ENCODE results near the gene C1QL1.

C1QL1 gene

DNA sequence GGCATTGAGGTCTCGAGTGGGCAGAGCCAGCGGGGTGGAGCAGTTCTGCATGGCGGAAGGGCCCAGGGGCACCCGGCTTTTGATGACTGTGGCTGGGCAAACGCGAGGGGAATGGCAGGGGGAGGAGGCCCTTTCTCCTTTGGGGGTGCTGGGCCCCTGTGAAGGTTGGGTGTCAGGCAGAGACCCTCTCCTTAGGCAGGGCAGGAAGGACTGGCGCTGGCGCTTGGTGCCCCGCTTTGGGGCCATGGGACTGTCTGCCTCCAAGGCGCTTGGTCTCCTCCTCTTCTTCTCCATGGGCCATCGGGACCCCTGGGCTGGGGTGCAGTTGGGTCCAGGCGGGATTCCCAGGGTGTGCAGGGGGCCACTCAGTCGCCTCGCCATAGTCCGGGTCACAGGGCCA lies 40.0 kb downstream of the C1QL1 start:
- no peak for DNase-seq

DNA sequence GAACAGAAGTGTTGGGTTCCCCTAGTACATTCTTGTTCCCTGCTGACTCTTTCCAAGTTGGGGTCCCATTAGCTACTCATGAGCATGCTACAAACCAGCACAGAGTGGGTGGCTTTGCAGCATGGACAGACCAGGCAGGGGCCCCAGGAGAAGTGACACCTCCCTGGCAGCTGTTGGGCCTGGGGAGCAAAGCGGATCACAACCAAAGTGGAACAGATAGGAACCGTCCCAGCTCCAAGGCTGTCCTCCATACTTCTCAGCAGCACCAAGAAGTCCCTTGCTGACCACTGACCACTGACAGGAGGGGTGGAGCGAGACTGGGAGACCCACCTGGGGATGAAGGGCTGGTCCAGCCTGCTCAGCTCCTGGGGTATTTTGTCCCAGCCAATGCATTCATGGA lies 40.4 kb downstream of the C1QL1 start:
- no peak for DNase-seq

DNA sequence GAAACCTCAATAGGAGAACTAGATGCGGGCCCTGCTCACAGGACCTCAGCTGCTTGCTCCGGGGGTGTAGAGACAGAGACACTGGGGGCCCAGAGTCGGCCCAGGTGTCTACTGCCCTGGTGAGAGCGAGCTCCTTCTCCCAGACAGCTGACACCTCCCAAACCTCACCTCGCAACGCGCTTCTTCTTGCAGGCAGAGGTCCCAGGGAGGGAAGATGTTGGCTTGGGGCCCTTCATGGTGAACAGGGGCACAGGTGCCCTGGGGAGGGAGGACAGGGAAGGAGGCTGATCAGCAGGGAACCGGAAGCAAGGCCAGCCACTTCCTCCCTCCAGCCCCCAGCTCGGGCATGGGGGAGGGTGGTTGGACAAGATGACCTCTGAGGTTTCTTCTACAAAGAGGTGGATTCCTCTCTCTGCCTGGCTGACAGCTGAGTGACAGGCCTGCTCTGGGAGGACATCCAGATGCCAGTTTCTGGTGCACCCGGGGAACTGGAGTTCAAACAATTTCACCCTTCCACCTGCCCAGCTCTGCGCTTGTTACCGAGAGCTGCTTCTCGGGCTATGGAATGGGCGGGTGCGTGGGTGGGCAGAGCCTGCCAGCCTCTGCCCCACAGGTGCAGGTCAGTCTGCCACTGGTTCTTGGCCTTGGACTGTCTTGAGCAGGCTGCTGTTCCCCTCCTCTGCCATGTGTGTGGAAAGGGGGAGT lies 41.1 kb downstream of the C1QL1 start:
- no peak for DNase-seq

DNA sequence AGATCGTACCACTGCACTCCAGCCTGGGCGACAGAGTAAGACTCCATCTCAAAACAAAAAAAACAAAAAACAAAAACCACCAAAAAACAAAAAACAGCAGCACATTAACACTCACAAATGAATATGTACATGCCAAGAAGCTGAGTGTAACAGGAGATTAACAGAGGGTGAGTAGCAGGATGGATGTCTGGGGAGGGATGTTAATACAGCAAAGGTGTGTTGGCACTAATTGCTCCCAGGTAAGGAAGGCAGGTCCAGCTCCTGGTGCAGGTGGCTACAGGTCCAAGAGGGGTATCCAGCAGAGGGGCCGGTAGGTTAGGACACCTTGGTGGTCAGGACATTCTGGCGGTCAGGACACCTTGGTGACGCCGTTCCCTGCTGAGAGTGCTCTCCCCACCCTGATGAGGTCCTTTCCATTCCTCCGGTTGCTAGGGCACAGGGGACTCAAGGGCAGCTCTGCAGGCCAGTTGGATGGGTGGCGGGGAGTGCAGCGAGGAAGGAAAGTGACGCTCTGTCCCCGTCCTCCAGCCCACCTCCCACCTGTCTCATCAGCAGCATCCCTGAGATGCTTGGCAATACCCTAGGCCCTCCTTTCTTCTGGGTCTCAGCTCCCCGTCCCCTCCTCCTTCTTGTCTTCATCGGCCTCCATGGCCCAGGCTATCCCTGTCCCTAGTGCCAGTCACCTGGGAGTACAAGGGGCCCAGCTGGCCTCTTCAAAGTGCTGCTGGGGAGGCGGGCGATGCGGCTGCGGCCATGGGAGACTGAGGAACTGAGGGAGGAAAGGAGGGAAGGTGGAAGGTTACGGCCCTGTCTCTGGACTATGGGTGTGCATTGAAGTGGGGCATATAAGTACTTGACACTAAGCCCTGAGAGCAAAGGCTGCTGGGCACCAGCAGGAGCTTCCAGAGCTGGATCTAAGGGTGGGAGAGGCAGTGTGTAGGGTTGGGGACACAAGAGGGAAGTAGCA lies 42.1 kb downstream of the C1QL1 start:
- DNase-seq = no peak

DNA sequence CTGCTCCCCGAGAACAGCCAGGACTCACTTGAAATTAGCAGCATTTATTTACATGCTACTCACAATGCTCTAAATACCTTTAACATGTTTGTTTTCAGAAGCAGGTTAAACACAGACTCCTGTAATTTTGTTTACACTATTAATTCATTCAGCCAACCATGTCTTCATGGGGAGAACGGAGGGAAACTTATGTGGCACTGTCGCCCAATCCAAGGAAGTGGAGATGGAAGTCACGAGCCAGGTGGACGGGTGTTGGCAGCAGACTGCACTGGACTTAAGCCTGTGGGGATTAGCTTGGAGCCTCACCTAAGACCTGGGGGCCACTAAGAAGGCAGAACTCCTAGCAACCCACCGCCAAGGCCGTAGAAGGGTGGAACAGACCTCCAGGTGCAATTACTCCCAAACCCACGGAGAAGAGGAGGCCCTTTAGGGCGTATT lies 44.0 kb downstream of the C1QL1 start:
- peak; percentile 30 for DNase-seq

DNA sequence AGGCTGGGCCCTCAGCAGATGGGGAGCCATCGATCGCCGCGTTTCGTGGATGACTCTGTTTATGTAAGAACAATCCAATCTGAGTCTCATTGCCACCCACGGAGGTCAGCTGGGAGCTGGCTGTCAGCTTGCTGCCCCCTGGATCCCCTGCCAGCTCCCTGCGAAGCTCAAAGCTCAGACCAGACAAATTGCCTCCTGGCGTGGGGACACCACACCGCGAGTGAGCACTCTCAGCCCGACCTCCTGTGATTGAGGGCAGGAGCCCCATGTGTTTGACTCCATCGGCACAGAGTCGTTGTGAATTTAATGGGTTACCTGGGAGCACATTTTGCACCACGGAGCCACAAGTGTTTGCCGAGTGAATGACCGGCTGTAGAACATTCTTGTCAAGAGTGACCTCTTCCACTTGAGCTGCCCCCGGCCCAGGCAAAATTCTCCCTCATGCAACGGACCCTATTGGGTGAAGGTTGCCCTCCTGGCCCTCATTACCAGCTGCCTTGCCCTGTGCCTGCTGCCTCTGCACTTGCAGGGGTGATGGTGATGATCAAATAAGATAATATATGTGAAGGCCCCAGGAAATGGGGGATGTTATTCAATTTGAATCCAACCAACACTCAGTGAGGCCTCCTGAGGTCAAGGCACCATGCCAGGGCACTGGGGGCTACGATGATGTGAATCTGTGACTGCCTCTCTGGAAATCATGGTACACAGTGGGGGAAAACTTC lies 45.2 kb downstream of the C1QL1 start:
- DNase-seq = no peak

DNA sequence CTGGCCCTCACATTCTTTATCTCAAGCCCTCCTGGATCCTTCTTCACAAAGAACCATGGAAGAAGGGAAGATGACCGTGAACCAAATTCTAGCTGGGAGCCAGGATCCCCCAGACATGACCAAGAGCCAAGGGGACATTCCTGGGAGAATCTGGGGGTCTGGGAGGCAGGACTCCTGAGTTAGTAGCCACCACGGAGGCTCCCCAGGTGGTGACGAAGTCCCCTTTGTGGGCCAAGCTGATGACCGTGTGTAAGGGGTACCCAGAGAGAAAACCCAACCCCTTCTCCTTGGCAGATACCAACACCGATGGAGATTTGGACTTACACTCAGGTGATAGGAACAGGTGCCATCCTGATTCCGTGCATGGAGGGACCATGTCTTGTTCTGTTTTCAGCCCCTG lies 46.0 kb downstream of the C1QL1 start:
- DNase-seq = no peak

DNA sequence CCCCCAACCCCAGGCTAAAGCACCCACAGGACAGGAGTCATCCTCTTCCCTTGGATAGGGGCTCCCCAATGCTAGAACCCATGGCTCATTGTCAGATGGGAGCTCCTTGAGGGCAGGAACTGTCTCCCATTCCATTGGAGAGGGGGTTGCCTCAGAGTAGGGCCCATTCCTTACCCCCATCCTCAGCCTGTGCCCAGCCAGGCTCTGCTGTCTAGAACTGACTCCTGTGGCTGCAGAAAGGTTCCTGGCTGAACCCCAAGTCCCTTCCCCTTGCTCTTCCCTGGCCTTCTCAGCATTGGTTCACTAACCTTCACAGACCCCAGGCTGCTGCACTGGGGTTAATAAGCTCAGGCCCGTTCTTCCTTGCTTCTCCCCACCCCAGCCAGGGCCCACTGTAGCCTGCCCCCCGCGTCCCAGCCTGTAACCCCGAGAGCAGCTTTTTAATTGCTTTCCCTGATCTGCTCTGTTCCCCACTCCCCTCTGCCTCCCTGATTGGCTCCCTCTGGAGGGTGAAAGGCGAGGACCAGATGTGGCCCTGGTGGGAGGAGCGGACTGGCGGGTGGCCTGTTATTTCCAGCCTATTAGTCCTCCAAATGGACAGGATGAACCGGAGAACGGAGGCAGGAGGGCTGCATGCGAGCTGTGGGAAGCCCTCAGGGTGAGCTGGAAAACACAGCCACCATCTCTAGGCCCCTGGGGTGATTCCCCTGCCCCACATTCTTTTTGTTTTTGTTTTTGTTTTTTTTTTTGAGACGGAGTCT lies 46.8 kb downstream of the C1QL1 start:
- no peak for DNase-seq

DNA sequence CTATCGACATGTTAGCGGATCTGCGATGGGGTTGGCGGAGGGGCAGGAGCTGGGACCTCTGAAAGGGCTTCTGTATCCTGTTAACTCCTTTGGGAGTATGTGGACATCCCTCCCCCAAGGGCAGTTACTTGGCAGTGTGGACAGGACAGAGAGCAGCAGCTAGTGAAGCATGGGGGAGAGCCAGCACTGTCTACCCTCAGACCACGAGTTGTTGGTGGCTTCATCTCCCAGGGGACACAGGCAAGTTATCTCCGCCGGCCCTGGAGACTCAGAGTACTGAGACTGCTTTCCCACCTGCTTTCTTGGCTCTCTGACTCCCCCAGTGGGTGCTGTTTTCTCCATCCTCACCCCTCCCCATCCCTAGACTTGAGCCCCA lies 47.5 kb downstream of the C1QL1 start:
- DNase-seq = no peak

DNA sequence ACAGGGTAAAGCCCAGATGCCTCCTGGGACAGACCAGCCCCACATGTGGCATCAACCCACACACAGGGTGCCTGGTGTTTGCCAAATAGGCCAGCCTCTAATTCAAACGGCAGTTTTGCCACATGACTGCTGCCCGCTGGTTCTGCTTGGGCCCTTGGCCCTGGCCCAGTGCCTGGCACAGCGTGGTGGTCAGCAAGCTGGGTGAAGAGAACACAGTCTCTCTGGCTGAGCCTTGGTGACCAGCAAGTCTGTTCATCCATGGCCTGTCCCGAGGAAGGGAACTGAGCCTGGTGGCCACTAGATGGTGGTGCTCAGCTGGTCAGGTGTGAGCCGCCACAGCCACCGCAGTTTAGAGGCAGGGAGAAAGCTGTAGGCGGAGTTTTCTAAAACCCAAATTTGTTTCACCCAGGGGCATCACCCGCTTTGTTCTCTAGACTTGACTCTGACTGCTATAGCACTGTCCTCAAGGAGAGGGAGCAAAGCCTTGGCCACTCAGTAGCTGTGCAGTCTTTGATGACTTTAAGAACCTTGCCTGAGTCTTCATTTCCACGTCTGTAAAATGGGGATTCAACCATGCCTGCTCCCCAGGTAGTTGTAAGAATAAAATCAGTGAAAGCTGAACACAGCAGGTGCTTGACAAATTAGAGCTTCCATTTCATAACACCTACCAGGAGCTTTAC lies 48.1 kb downstream of the C1QL1 start:
- peak; percentile 46 for DNase-seq

DNA sequence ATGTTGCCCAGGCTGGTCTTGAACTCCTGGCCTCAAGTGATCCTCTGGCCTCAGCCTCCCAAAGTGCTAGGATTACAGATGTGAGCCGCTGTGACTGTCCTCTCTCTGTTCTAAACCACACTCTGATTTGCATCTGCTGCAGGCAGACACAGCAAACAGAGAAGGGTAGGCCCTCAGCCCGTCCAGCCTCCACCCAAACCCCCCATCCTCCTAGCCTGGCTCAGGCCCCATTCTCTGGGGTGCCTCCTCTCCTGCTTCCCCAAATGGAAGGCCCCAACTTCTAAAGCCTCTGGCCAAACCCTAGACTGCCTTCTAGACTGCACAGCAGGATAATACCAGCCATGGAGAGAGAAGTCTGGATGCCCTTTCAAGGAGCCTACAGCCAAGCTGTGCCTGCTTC lies 48.7 kb downstream of the C1QL1 start:
- DNase-seq = no peak

DNA sequence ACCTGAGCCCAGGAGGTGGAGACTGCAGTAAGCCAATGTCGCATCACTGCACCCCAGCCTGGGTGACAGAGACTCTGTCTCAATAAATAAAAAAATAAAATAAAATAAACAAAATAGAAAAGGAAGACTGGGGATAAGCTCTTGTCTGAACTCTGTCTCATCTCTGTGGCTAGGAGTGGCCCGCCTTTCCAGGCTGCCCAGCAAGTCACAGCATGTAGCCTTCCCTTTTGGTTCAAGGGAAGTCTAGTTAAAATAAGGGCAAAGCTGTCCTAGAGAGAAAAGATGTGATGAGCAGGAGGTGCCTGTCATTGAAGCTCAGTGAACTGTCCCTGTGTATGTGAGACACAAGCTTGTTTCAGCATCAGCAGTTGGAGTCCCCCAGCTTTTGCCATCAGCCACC lies 50.1 kb downstream of the C1QL1 start:
- no peak for DNase-seq

DNA sequence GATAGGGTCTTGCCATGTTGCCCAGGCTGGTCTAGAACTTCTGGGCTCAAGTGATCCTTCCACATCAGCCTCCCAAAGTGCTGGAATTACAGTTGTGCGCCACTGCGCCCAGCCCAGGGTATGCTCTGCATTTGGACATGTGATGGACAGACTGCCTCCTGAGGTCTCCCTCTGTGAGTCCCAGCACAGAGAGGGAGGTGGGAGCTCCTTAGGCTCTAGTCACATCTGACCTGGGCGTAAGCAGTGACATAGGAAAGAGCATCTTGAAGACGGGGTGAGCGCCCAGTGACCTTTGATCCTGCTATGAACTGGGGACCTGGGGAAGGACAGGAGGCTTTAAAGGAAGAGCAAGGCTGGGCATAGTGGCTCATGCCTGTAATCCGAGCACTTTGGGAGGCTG lies 50.6 kb downstream of the C1QL1 start:
- DNase-seq = no peak

DNA sequence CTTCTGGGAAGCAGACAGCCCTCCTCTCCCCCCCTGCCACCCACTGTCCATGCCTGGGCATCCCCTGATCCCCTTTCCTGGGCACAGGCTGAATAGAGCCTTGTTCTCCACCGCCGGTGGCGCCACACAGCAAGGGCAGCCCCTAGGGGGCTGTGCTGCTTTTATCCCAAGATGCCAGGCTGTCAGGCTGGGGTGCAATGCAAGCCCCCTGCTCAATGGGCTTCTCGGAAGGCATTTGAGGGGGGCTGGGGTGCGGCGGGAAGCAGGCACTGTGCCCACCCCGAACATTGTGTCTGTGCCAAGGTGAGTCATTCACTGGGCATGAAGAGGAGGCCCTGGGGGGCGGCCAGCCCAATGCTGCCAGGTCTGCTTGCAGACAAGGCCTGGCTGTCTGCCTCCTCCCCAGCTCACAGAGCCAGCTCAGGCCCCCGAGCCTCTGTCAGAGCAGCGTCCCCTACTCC lies 51.3 kb downstream of the C1QL1 start:
- DNase-seq = no peak

DNA sequence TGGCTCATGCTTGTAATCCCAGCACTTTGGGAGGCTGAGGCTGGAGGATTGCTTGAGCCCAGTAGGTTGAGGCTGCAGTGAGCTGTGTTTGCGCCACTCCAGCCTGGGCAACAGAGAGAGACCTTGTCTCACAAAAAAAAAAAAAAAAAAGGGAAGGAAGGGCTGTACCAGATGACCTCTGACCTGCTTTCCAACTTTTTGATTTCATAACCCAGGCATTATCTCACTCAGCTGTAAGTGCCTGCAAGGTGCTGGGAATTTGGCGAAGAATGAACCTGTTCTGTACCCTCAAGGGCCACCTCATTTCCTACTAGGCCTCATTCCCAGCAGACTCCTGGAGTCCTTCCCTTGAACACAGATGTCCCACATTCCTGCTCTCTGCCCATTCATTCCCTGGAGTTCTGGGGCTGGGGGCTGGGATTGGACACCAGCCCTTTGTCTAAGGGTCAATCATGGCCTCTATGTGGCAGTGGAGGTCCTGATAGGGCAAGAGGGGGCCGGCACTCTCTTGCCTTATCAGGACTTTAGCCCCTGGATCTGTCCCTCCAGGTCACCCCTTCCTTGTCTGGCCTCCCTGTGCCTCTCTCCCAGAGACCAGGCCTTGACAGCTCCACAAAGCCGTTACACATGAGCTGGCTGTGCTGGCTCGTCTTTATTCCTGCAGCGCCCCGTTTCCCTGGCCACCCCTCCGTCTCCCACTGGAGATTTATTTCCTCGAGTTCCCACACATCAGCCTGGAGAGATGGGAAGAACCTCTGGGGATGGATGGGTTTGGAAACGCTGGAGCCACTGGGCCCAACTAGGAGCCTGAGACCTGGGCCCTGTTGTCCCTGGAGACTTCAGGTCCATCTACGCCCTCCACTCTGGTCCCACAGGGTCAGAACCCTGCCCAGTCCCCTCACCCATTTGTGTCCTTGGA lies 52.0 kb downstream of the C1QL1 start:
- no peak for DNase-seq

DNA sequence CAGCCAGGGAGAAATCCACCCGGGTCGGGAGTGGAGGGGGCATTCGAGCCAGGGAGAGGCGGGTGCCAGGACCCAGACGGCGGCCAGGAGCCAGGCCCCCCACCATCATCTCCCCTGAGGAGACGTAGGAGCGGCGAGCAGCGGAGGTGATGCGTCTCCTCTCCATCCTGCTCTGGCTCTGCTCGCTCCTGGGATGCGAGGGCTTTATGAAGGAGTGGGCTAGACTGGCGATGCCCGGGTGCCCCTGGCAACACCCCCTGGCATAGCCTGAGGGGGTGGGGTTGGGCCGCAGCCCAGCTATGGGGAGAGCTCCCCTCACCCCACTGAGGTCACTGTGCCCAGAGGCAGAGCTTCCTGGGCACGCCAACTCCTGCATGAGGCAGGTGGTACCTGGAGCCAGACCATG lies 52.8 kb downstream of the C1QL1 start, which contains the start of gene GFAP:
Gene GFAP (minus strand): TSS at position 180 of the 406 bp plus-strand sequence. CDS start 14 bp downstream, at position 166.
- no peak for DNase-seq

DNA sequence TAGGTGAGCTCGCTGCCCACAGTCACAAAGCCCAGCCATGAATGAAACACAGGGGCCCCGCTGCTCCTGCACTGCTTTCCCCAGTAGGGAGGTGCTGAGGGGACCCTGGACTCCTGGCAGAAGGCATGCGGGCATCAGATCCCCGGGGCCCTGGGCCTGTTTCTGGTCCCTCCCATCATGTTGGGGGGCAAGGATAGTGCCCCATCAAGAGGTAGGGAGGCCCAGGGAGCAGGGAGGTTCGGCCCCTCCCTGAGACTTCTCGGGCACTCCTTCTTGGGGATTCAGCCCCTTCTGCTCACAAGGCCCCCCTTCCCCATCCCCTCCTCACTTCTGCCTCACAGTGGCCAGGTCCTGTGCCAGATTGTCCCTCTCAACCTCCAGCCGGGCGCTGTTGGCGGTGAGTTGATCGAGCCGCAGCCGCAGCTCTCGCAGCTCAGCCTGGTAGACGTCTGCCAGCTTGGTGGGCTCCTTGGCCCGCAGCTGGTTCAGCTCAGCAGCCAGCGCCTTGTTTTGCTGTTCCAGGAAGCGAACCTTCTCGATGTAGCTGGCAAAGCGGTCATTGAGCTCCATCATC lies 53.3 kb downstream of the C1QL1 start:
- no peak for DNase-seq

DNA sequence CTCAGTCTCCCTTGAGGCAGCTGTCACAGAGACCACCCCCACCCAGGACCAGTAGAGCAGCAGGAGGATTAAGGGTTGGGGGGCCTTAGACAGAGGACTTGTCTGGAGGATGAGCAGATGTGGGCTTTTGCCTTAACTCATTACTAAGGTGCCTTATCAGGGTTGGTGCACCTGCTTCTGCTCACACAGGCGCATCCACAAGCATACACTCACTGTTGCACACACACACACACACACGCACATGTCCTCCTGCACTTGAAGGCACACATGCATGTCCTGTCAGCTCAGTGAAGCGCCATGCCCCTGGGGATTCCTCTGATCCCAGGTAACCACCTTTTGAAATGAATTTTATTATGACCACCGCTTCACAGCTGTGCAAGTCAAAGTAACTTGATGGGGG lies 54.0 kb downstream of the C1QL1 start:
- DNase-seq = no peak

DNA sequence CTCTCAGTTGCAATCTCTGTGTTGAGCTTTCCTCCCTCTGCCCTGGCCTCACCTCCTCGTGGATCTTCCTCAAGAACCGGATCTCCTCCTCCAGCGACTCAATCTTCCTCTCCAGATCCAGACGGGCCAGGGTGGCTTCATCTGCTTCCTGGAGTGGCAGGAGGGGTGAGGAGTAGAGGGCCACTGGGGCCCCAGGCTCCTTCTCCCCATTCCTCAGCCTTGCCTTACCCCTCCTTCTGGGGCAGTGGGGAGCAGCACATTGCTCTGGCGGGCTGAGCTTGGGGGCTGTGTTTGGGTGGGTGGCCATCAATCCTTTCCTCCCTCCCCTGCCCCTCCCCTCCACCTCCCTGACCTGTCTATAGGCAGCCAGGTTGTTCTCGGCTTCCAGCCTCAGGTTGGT lies 54.4 kb downstream of the C1QL1 start:
- no peak for DNase-seq

DNA sequence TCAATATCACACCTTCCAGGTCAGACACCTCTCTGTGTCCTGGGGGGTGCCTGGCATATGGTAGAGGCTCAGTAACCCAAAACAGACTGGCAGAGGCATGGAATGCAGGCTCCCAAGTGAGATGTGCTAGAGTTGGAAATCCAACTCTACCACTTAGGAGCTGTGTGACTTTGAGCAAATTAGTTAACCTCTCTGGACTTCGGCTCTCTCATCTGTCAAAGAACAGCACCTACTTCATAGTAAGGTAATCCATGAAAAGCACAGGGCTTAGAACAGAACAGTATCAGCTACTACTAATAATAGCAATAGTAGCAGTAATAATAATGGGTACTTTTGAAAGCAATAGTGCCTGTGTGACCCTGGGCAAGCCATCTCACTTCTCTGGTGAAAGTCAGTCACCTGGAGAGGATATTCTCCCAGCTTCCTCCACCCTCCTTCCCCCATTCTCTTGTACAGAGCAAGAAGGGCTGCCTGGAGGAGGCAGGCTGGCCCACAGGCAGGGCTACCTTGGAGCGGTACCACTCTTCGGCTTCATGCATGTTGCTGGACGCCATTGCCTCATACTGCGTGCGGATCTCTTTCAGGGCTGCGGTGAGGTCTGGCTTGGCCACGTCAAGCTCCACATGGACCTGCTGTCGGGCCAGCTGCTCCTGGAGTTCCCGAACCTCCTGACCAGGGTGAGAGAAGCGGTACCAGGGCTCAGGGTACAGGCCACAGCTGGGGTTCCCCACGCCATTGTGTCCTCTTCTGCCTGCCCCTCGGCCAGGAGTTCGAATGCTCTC lies 55.1 kb downstream of the C1QL1 start:
- DNase-seq = no peak
